H1 (cell line): ENCODE data around the gene RAD23A. TPM values are rescaled to one million over a fixed set of nuclear protein-coding genes. Genes with fewer than 3 reads are reported as not detected.

Source experiments
- CTCF ChIA-PET: fragments of 300-600 bp; sonication (Branson Sonifier 250); formaldehyde crosslinking; loops from one replicate; lab custom pipeline; 2021; ENCODE audit not compliant: partially characterized antibody; lab: Charles Lee
- POLR2A ChIA-PET: fragments of 300-600 bp; sonication (Branson Sonifier 250); formaldehyde crosslinking; loops from one replicate; lab custom pipeline; 2021; ENCODE audit warnings: inconsistent platforms; ENCODE audit not compliant: partially characterized antibody; lab: Charles Lee
- DNase-seq, 2 experiments: peaks; one replicate each; pipeline versions ENCODE4 v3.0.0 to v3.0.0-alpha.2; 2010 to 2022; ENCODE audit warnings: low spot score in 2 of 2, low read depth in 1 of 2, mixed read lengths in 1 of 2
- FAIRE-seq: peaks from 2 replicates; lab custom pipeline; 2011; peaks lifted over from hg19 to GRCh38; lab: Jason Lieb, UNC
- H2AFZ ChIP-seq: 2 replicates; pipeline ENCODE4 v1.8.1; 2012; ENCODE audit warnings: low read length, inconsistent platforms
- H2AK5ac ChIP-seq: 2 replicates; pipeline ENCODE4 v1.6.1; 2013; ENCODE audit warnings: low read depth, low read length
- H2BK120ac ChIP-seq: replicated peaks from 2 replicates; pipeline ENCODE3; 2013; ENCODE audit warnings: low read depth, low read length, inconsistent platforms
- H2BK12ac ChIP-seq: 2 replicates; pipeline ENCODE4 v1.6.1; 2013; ENCODE audit warnings: low read depth, low read length
- H2BK15ac ChIP-seq: 2 replicates; pipeline ENCODE4 v1.6.1; 2013; ENCODE audit warnings: low read length
- H2BK20ac ChIP-seq: 2 replicates; pipeline ENCODE4 v1.6.1; 2013; ENCODE audit warnings: low read length
- H2BK5ac ChIP-seq: 2 replicates; pipeline ENCODE4 v1.6.1; 2013; ENCODE audit warnings: low read depth, low read length
- H3K14ac ChIP-seq: 2 replicates; pipeline ENCODE4 v1.6.1; 2013; ENCODE audit warnings: inconsistent platforms; ENCODE audit not compliant: insufficient read length
- H3K18ac ChIP-seq: 2 replicates; pipeline ENCODE4 v1.6.1; 2013; ENCODE audit warnings: low read length; ENCODE audit errors: extremely low read depth
- H3K23ac ChIP-seq: 2 replicates; pipeline ENCODE4 v1.6.1; 2013; ENCODE audit warnings: inconsistent platforms; ENCODE audit not compliant: insufficient read length
- H3K23me2 ChIP-seq: 2 replicates; pipeline ENCODE4 v1.6.1; 2013; ENCODE audit warnings: low read depth, low read length
- H3K27ac ChIP-seq: 2 replicates; pipeline ENCODE4 v1.6.1; 2011; ENCODE audit warnings: low read depth, low read length, inconsistent platforms
- H3K27me3 ChIP-seq, 4 experiments: replicated peaks in 1 of 4; 1 replicate in 1 of 4; 2 replicates in 3 of 4; pipeline versions ENCODE4 v1.6.1 to v1.8.1; 2011 to 2013; ENCODE audit warnings: low read length in 3 of 4, mild to moderate bottlenecking in 3 of 4, inconsistent platforms in 2 of 4, mixed read lengths in 2 of 4, moderate library complexity in 1 of 4; ENCODE audit not compliant: control insufficient read depth in 3 of 4, insufficient read depth in 3 of 4; ENCODE audit errors: extremely low read depth in 1 of 4
- H3K36me3 ChIP-seq, 4 experiments: 2 replicates each; pipeline versions ENCODE4 v1.6.1 to v1.8.1; 2011 to 2013; ENCODE audit warnings: mild to moderate bottlenecking in 4 of 4, low read length in 3 of 4, moderate library complexity in 2 of 4, control low read depth in 1 of 4, inconsistent platforms in 1 of 4; ENCODE audit not compliant: insufficient read depth in 4 of 4, control insufficient read depth in 2 of 4
- H3K4ac ChIP-seq: replicated peaks from 2 replicates; pipeline ENCODE3; 2013; ENCODE audit warnings: low read length, low read depth, mixed read lengths, inconsistent platforms; ENCODE audit not compliant: insufficient read length
- H3K4me1 ChIP-seq, 4 experiments: replicated peaks in 1 of 4; 1 replicate in 1 of 4; 2 replicates in 3 of 4; pipeline versions ENCODE4 v1.6.1 to v1.8.1; 2011 to 2013; ENCODE audit warnings: low read length in 3 of 4, inconsistent platforms in 2 of 4, mixed read lengths in 1 of 4; ENCODE audit not compliant: insufficient read depth in 4 of 4, control insufficient read depth in 3 of 4
- H3K4me2 ChIP-seq, 2 experiments: 2 replicates each; pipeline versions ENCODE4 v1.6.1 to v1.8.1; 2011 to 2013; ENCODE audit warnings: low read depth in 2 of 2, low read length in 2 of 2, control low read depth in 1 of 2, inconsistent platforms in 1 of 2, mild to moderate bottlenecking in 1 of 2; ENCODE audit not compliant: insufficient read depth in 1 of 2
- H3K4me3 ChIP-seq, 4 experiments: fragments of 200-600, 300-600 bp in 1 of 4; sonication (generic), shearing (Covaris generic), sonication (Bioruptor Twin) in 1 of 4; 2 replicates each; pipeline versions ENCODE4 v1.5.1 to v1.8.1; 2011 to 2016; ENCODE audit warnings: low read length in 4 of 4, low read depth in 3 of 4, control low read depth in 2 of 4, inconsistent platforms in 2 of 4, mild to moderate bottlenecking in 2 of 4, mixed read lengths in 1 of 4, moderate library complexity in 1 of 4; ENCODE audit not compliant: insufficient read depth in 2 of 4; ENCODE audit errors: extremely low read depth in 1 of 4
- H3K56ac ChIP-seq: replicated peaks from 2 replicates; pipeline ENCODE3; 2013; ENCODE audit warnings: low read depth, mild to moderate bottlenecking, mixed read lengths, low read length, inconsistent platforms; ENCODE audit not compliant: insufficient read length
- H3K79me1 ChIP-seq: 2 replicates; pipeline ENCODE4 v1.6.1; 2013; ENCODE audit warnings: low read depth, low read length, control low read depth
- H3K79me2 ChIP-seq, 2 experiments: 2 replicates each; pipeline versions ENCODE4 v1.6.1 to v1.8.1; 2012 to 2013; ENCODE audit warnings: low read length in 2 of 2, mild to moderate bottlenecking in 2 of 2, inconsistent platforms in 1 of 2; ENCODE audit not compliant: insufficient read depth in 2 of 2, control insufficient read depth in 1 of 2
- H3K9ac ChIP-seq, 4 experiments: replicated peaks in 1 of 4; 1 replicate in 1 of 4; 2 replicates in 3 of 4; pipeline versions ENCODE4 v1.6.1 to v1.8.1; 2011 to 2013; ENCODE audit warnings: low read depth in 3 of 4, low read length in 3 of 4, control low read depth in 2 of 4, mild to moderate bottlenecking in 2 of 4, moderate library complexity in 2 of 4, inconsistent platforms in 1 of 4; ENCODE audit errors: extremely low read depth in 1 of 4
- H3K9me3 ChIP-seq, 2 experiments: 2 replicates each; pipeline versions ENCODE4 v1.6.1 to v1.8.1; 2012 to 2013; ENCODE audit warnings: mild to moderate bottlenecking in 2 of 2, moderate library complexity in 2 of 2, control low read depth in 1 of 2, inconsistent platforms in 1 of 2, low read depth in 1 of 2, low read length in 1 of 2, mixed read lengths in 1 of 2; ENCODE audit not compliant: insufficient read depth in 2 of 2
- H4K20me1 ChIP-seq, 2 experiments: replicated peaks in 1 of 2; 2 replicates each; pipeline versions ENCODE3 to v1.8.1; 2011 to 2013; ENCODE audit warnings: inconsistent platforms in 2 of 2, low read length in 2 of 2, mild to moderate bottlenecking in 1 of 2; ENCODE audit not compliant: insufficient read depth in 2 of 2, control insufficient read depth in 1 of 2
- H4K5ac ChIP-seq: 2 replicates; pipeline ENCODE4 v1.6.1; 2013; ENCODE audit warnings: low read length, low read depth, mixed read lengths, inconsistent platforms; ENCODE audit not compliant: insufficient read length
- H4K8ac ChIP-seq: 2 replicates; pipeline ENCODE4 v1.8.0; 2013; ENCODE audit warnings: mild to moderate bottlenecking, moderate library complexity, low read length, inconsistent platforms; ENCODE audit not compliant: insufficient read depth; ENCODE audit errors: extremely low read depth
- H4K91ac ChIP-seq: replicated peaks from 2 replicates; pipeline ENCODE3; 2013; ENCODE audit warnings: low read length, mixed read lengths, inconsistent platforms; ENCODE audit not compliant: insufficient read length
- POLR2A ChIP-seq, 2 experiments: IDR thresholded peaks; 1 replicate in 1 of 2; 2 replicates in 1 of 2; pipeline ENCODE4 v1.6.1; 2011; ENCODE audit warnings: low read depth in 2 of 2, low read length in 2 of 2, mild to moderate bottlenecking in 2 of 2; ENCODE audit errors: control extremely low read depth in 1 of 2
- POLR2AphosphoS5 ChIP-seq: IDR thresholded peaks from 2 replicates; pipeline ENCODE4 v1.6.1; 2011; ENCODE audit warnings: low read depth, low read length
- SIX5 ChIP-seq: IDR thresholded peaks from 2 replicates; pipeline ENCODE4 v1.6.1; 2011; ENCODE audit warnings: mild to moderate bottlenecking, low read depth, low read length
- SP1 ChIP-seq: IDR thresholded peaks from 2 replicates; pipeline ENCODE4 v1.6.1; 2011; ENCODE audit warnings: low read depth, low read length
- WGBS, 2 experiments: shearing (Covaris generic) in 1 of 2; methylation state at CpG; one replicate each; pipeline versions ENCODE4 v1.1.6 to v1.1.7; 2013 to 2015; ENCODE audit warnings: low lambda C conversion rate in 2 of 2, mixed read lengths in 2 of 2, inconsistent platforms in 1 of 2, low coverage in 1 of 2, missing lambda C conversion rate in 1 of 2; ENCODE audit not compliant: insufficient replicate concordance in 2 of 2, insufficient coverage in 1 of 2, insufficient read length in 1 of 2; ENCODE audit errors: extremely low coverage in 1 of 2, missing lambda C conversion rate in 1 of 2; 5-methylcytosine and 5-hydroxymethylcytosine counted together
- polyA plus RNA-seq, 7 experiments: library from polyadenylated mRNA; depleted of rRNA in 3 of 7; stranded (reverse) in 5 of 7; unstranded in 2 of 7; fragments of >200 nt in 5 of 7; fragments of 200-250 nt in 2 of 7; gene quantifications; 1 replicate in 5 of 7; 2 replicates in 1 of 7; 4 replicates in 1 of 7; pipeline versions ENCODE4 v1.2.1 to v1.2.3, GENCODE V29; 2011 to 2013; ENCODE audit warnings: missing spikeins in 2 of 7, mixed read lengths in 2 of 7
- total RNA-seq: library from RNA; stranded (reverse); fragmentation: NEBNext Ultra II Directional; extraction: Animal tissue kit (Norgen Biotek cat#: 25700); gene quantifications from 2 replicates; pipeline ENCODE4 v1.2.1, GENCODE V29; 2021
- TF ChIP-seq, protein P1 (sequence below): IDR thresholded peaks from 2 replicates; pipeline ENCODE4 v1.6.1; 2012; ENCODE audit warnings: inconsistent platforms

RAD23A gene
- total and polyA plus RNA-seq, 2 of the 8 experiments (the other 6 are each of a cell fraction or from before 2014, with no cell fraction given), result 40.0 to 76.1 TPM

DNA sequence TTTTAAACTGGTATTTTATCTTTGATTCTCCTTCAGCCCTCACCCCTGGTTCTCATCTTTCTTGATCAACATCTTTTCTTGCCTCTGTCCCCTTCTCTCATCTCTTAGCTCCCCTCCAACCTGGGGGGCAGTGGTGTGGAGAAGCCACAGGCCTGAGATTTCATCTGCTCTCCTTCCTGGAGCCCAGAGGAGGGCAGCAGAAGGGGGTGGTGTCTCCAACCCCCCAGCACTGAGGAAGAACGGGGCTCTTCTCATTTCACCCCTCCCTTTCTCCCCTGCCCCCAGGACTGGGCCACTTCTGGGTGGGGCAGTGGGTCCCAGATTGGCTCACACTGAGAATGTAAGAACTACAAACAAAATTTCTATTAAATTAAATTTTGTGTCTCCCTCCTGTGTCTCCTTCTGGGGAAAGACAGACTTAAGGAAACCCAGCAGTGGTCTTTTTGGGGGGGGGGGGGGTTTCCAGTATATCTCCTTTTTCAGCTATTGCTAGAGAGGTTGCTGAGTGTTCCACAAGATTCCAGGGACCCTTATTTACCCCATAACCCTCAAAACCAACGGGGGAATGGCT lies 1.5 kb upstream of the RAD23A start:
- Histone ChIP-seq H4K91ac (no peak overlapping the region), H3K27ac (no peak overlapping the region), H3K4me3 (no peak overlapping the region), H3K14ac (no peak overlapping the region), H2AFZ (no peak overlapping the region), H2BK15ac (no peak overlapping the region), H3K27me3 (no peaks in the 10 kb centered on the region), H4K8ac (no peak overlapping the region), H3K56ac (no peak overlapping the region), H4K20me1 (peaks cover 11 to 12% of the 10 kb centered on the region in 2 experiments), H2BK5ac (no peak overlapping the region), H3K4ac (no peak overlapping the region), H3K79me1 (peaks cover 2% of the 10 kb centered on the region; the same call in 1 of the 2 replicates), H3K18ac (no peak overlapping the region), H3K79me2 (peaks cover 6 to 37% of the 10 kb centered on the region in 2 experiments), H2AK5ac (no peak overlapping the region), H3K4me2 (no peak overlapping the region), H3K36me3 (peaks cover 28 to 73% (median 53%) of the 10 kb centered on the region in 4 experiments), H3K9ac (no peak overlapping the region), H3K23ac (no peak overlapping the region), H4K5ac (no peak overlapping the region), H2BK12ac (no peak overlapping the region), H2BK20ac (no peak overlapping the region), H3K4me1 (peaks cover 0 to 13% (median 5%) of the 10 kb centered on the region in 4 experiments; a peak in 4 of 7 replicates), H2BK120ac (no peak overlapping the region), H3K9me3 (no peaks in the 10 kb centered on the region), H3K23me2 (peaks cover 2% of the 10 kb centered on the region; the same call in 1 of the 2 replicates)
- TF ChIP-seq, protein P1, sequence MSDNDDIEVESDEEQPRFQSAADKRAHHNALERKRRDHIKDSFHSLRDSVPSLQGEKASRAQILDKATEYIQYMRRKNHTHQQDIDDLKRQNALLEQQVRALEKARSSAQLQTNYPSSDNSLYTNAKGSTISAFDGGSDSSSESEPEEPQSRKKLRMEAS, result no peak
- TF ChIP-seq POLR2AphosphoS5, result no peak
- TF ChIP-seq SIX5, result 0 out of 2 replicates have a peak, but pooled peaks have one; percentile 1
- peak; percentile 13; the same call in 1 of the 2 replicates for TF ChIP-seq SP1
- peak in 1 of 2 experiments; percentile 8; a peak in 2 of 3 replicates for TF ChIP-seq POLR2A (IDR thresholded peaks at IDR 0.05; ENCODE audit: control extremely low read depth in 1 of 2, low read depth in 2 of 2, low read length in 2 of 2)
- WGBS, 2 experiments, result 100% methylated on average over 1 of the region's 2 CpGs; no CpG with 5 or more reads in 1 of the 2 experiments
- ChIA-PET POLR2A (interaction anchor here (1.0 to 3.4 kb wide), 6 partner anchors 9 to 60 kb away, joined by 3 to 18 read pairs (median 10); partner anchors contain the start of genes FARSA and GCDH), CTCF (no interaction called here)
- no peak for FAIRE-seq
- DNase-seq, result no peak
